GM10847 (cell line): ENCODE data around the gene ZNF593OS.

ENCODE experiments used
- POLR2A ChIP-seq: IDR thresholded peaks from 2 replicates; pipeline ENCODE4 v1.6.1; 2011; ENCODE audit not compliant: insufficient read length; ENCODE audit errors: extremely low read depth

Gene ZNF593OS

DNA sequence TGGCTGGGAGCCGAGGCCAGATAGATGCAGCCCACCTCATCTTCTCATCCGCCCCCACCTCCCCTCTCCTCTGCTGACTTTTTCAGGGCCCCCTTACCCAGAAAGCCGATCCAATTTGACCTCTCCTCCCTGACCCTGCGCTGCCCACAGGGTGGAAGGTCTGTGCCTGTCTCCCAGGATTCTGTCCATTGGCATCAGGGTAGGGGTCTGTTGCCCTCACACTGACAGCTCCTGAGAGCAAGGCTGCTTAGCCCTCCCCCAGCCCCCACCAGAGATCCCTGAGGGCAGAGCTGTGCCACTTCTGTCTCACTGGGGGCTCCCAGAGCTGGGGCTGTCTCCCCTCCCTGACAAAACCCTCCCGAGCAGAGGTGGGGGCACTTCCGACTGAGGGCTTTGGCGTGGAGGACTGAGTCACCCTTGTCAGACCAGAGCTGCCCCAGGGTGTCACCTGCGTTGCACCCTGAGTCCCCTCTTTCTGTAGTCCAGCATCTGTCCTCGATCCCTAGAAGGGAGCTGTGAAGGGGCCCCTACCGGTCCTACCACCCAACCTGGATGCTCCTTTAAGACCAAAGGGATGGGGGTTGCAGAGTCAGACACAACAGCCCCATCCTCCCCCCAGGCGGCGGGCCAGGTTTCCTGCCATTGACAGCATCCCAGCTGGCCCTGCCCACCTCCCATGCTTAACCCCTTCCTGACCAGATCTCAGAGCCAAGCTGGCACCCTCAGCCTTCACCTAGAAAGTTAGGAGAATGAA lies 15.2 kb downstream of the ZNF593OS start:
- no peak for TF ChIP-seq POLR2A

DNA sequence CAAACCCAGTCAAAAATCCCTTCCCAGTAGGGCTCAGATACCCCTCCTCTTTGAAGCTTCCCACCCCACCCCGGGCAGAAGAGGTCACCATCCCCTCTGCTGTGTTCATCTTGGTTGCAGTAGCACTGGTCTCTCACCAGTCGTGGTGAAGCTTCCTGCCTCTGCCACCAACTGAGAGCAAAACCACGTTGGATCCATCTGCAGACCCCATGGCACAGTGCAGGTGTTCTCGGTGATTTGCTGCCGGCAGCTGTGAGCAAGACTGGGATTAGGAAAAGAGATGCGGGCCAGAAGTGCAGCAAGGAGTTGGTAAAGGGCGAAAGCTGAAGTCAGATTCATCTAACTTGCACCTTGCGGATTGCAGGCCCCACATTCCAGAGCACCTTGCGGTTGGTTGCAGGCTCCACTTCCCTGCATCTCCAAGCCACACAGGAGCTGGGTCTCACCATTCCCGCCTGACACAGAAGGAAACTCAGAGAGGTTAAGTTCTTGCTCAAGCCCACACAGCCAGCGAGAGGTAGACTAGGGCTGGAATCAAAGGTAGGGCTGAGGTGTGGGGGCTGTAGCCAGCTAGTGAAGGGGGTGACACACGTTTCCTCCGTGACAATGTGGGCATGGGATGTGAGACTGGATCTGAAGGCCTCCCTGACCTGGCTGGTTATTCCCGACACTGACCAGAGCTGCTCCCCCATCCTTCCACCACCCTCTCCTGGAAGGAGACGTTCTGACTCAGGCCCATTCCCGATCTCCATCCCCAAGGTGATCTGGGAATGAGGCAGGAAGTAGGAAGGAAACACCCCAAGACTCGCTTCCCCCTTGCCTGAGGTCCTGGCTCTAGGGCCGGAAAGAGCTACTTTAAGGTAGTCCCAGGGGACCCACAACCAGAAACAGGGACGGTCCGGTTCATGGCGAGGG lies 16.0 kb downstream of the ZNF593OS start:
- TF ChIP-seq POLR2A: no peak

DNA sequence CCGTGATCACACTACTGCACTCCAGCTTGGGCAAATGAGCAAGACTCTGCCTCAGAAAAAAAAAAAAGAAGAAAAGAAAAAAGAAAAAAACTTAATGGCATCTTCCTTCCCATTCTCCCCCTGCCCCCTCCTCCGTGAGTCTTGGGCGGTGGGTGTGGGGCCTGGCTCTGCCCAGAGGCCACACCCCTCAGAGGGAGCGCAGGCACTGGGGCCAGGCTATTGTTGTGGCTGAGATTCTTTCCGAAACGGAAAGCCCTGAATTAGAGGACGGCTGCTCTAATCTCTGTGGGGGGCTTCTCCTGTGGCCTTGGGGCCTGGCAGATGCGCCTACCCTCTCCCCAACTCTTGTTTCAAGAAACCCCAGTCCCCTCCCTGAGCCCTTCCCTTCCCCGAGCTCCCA lies 16.9 kb downstream of the ZNF593OS start:
- TF ChIP-seq POLR2A: no peak

DNA sequence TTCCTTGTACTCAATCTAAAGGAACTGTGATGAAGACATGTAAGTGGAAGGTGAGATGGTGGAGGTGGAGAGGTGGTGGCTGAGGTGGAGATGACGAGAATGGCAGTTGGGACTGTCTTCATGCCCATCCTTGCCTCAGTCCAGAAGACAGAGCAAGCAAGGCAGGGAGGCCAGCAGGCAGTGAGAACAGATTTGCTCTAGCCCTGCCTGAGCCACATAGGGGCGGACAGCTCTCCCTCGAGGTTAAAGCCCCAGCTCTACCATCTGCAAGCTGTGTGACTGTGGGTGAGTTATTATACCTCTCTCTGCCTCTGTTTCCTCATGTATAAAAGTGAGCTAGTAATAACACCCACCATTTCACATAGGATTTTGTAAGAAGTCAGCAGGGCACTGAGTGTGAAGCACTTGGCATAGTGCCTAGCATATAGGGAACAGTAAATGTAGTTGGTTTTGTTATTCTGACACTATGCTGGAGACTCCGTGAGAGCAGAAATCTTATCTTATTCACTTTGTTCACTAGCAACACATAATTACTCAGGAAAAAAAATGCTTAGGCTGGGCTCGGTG lies 17.6 kb downstream of the ZNF593OS start:
- TF ChIP-seq POLR2A: no peak

DNA sequence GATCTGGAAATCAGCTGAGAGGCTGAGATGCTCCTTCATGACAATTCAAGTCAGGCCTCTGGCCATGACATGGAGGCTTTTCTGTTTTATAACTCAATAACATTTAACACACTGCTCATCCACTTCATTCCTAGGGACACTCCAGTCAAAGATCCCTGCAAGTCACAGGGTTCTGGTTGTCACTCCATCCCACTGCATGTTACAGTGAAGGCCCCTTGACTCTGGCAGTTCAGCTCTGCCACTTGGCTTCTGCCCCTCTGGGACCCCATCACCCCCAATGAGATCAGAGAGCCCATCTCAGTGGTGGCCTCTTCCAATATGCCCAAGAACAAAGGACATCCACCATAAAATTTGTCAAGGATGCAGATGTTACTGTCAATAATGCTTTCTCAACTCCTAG lies 22.7 kb downstream of the ZNF593OS start:
- TF ChIP-seq POLR2A: no peak

DNA sequence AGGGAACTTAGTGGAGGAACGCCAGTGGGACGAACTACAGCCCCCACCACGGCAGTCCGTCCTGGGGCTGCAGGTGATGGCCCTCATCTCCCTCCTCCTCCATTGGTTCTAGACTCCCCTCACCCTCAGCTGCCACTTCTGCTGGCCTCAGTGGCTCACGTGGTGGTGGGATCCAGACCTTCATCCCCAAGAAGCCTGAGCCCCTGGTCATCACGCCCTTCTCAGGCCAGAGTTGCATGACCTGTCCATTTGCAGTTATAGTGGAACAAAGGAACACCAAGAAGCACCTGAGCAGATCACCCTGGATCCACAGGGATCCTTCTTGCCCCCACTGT lies 25.7 kb downstream of the ZNF593OS start:
- no peak for TF ChIP-seq POLR2A

DNA sequence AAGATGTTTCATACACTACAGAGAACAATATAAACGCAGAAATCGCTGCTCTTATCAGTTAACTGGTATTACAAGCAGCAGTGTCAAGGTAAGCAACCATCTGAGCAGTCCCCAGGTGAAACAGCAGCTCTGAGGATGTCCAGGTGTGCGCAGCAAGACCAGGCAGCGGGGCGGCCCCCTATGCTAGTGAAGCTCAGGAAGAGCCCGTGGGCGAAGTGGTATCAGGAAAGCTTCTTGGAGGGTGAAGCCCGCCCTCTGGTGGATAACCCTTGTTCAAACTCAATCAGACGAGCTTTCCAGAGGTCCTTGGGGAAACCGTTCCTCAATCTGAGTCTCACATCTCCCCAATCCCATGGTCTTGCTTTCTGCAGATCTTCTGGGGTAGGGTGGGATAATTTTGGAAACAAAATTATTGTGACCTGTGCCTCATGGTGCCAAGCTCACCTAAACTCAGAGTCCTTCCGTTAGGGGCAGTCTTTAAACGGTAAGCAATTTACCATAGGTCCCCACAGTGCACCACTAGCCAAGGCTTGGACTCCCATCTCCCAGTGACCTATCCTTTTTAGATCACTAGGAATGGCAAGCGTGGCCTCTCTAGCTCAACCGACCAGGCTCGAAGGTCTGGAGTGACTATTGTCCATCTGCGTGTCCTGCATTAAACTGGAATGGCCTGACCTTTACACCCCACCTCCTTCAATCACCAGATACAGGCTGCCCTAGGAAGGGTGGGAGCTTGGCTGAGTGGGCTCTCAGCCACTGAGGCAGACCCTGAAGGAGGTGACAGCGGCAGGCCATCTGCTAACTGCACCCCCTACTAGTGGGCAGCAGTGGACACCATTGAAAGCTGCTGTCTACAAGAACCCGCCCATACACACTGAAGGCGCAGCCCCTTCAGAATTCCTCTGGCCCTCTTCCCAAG lies 26.3 kb downstream of the ZNF593OS start:
- no peak for TF ChIP-seq POLR2A

DNA sequence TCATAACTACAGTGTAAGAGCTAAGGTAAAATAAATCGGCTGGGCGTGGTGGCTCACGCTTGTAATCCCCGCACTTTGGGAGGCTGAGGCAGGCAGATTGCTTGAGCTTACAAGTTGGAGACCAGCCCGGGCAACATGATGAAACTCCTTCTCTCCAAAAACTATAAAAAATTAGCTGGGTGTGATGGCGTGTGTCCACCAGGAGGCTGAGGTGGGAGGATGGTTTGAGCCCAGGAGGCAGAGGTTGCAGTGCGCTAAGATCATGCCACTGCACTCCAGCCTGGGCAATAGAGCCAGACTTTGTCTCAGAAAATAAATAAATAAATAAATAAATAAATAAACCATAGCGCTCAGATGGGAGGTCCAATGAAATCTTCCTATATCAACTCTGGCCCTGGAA lies 29.5 kb downstream of the ZNF593OS start:
- TF ChIP-seq POLR2A: no peak

DNA sequence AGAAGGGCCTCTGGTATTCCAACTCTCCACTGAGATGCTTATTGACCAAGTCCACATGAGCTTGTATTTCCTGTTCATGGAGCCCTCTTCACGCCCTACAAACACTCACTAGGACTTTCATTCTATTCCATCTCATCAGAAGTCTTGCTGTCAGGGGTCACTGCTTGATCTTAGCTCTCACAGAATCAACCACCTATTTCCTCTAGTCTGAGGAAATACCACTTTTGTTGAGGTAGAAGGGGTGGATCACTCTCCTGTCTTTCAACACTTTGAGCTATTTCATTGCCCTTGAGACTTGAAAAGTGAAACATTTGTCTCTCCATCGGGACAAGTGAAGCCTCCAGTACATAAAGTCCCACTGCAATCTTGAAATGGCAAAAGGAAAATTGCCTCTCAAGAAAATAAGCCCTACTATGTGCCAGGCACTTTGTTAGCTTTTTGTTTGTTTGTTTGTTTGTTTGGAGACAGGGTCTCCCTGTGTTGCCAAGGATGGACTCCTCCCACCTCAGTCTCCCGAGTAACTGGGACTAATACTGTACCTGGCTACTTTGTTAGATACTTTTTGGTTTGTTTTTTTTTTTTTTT lies 32.6 kb downstream of the ZNF593OS start:
- no peak for TF ChIP-seq POLR2A

DNA sequence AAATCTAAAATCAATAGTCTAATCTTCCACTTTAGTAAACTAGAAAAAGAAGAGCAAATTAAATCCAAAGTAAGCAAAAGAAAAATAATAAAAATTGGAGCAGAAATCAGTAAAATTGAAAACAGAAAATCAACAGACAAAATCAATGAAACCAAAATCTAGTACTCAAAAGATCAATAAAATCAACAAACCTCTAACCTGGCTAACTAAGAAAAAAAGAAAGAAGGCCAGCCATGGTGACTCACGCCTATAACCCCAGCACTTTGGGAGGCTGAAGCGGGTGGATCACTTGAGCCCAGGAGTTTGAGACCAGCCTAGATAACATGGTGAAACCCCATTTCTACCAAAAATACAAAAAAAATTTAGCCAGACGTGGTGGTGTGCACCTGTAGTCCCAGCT lies 37.2 kb downstream of the ZNF593OS start:
- TF ChIP-seq POLR2A: no peak

DNA sequence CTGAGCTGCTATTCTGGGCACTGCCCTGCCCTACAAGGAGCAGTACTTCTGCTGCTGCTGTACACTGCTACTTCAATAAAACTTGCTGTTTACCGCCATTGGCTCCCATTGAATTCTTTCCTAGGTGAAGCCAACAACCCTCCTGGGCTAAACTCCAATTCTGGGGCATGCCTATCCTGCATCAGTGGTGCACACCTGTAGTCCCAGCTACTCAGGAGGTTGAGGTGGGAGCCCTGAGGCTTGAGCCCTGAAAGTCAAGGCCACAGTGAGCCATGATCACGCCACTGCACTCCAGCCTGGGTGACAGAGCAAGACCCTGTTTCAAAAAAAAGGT lies 38.8 kb downstream of the ZNF593OS start:
- TF ChIP-seq POLR2A: no peak

DNA sequence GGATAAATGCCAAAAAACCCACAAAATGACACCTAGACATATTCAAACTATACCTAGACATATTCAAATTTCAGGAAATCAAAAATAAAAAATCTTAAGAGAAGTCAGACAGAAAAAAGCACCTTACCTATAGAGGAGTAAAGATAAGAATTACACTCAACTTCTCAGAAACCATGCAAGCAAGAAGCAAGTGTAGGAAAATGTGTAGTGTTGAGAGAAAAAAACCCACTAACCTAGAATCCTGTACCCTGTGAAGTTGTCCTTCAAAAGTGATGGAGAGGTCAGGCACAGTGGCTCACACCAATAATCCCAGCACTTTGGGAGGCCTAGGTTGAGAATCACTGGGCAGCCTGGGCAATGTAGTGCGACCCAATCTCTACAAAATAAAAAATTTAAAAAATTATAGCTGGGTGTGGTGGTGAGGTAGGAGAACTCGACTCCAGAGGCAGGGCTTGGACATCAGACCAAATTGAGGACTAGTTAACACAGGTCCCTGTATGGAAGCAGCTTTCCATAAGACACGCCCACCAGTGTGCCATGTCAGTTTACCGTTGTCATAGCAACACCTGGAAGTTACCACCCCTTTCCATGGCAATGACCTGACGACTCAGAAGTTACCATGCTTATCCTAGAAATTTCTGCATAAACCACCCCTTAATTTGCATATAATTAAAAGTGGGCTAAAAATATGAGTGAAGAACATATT lies 39.4 kb downstream of the ZNF593OS start:
- no peak for TF ChIP-seq POLR2A

DNA sequence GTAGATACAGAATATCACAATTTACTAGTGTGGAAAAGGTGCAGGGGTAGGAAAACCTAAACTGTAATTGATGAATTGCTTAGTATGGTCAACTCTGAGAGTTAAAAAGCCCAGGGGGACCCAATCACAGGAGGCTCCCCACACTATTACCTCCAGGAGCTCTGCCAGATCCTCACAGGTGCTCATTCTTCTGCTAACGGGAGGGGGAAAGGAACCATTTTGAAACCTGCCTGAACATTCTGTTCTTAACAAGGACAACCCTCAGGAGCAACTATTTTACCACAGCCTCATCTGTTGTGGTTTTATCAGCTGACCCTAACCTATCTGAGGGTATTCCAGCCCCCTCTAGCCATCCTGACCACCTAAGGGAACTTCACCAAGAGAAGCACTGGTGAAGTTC lies 40.9 kb downstream of the ZNF593OS start:
- TF ChIP-seq POLR2A: no peak

DNA sequence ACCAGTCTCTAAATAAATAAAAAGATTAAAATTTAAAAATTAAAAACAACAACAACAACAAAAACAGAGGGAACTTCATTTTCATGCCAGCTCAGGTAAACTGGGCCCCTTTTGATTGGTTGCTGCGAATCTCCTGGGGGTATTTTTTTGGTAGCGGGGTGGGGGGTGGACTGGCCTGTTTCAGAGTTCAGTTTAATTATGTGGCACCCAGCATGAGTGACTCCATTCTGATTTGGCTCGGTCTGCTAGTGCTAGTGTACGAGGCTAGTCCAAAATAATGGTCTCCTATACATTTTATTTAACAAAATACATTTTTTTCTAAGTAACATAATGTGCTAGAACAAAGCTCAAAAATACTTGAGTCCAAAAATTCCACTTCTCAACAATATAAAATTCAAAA lies 41.9 kb downstream of the ZNF593OS start:
- TF ChIP-seq POLR2A: no peak
